B cell (primary cell): ENCODE measurements around the gene ERC1. TPM values are rescaled to one million over a fixed set of nuclear protein-coding genes. Genes with fewer than 3 reads are reported as not detected.

Experiments used
- ATAC-seq: fragments of 200-7000 bp; cut with Tn5 transposase; one replicate; pipeline ENCODE4 v1.10.0; 2021; ENCODE audit warnings: low read depth, mild to moderate bottlenecking, moderate number of reproducible peaks, moderate library complexity
- CTCF ChIA-PET: fragments of 350-600 bp; sonication (Branson Sonifier 250); formaldehyde crosslinking; loops from one replicate; lab custom pipeline; 2021; ENCODE audit warnings: antibody characterized with exemption, inconsistent platforms; lab: Charles Lee
- POLR2A ChIA-PET: fragments of 350-600 bp; sonication (Branson Sonifier 250); formaldehyde crosslinking; loops from one replicate; lab custom pipeline; 2021; ENCODE audit warnings: antibody characterized with exemption; lab: Charles Lee
- DNase-seq: peaks from one replicate; pipeline ENCODE4 v3.0.0; 2013
- H2AFZ ChIP-seq: 2 replicates; pipeline ENCODE4 v1.6.1; 2012; ENCODE audit warnings: mild to moderate bottlenecking, low read depth, low read length; ENCODE audit not compliant: insufficient read depth, poor library complexity, severe bottlenecking
- H3K27ac ChIP-seq, 2 donors: 1 replicate in 1 of 2; 2 replicates in 1 of 2; pipeline ENCODE4 v1.5.1; 2012 to 2013; ENCODE audit warnings: low read length in 2 of 2, mild to moderate bottlenecking in 2 of 2, moderate library complexity in 1 of 2
- H3K27me3 ChIP-seq, 4 experiments: fragments of 200-600 bp in 1 of 4; sonication (generic) in 1 of 4; replicated peaks in 1 of 4; 1 replicate in 2 of 4; 2 replicates in 2 of 4; pipeline versions ENCODE4 v1.6.1 to v1.7.0; 2013 to 2016; ENCODE audit warnings: low read length in 3 of 4, mild to moderate bottlenecking in 2 of 4, mixed read lengths in 1 of 4, moderate library complexity in 1 of 4; ENCODE audit not compliant: insufficient read depth in 4 of 4, control insufficient read depth in 3 of 4; ENCODE audit errors: control extremely low read depth in 1 of 4
- H3K36me3 ChIP-seq, 2 experiments: replicated peaks in 1 of 2; 1 replicate in 1 of 2; 2 replicates in 1 of 2; pipeline versions ENCODE4 v1.6.1 to v1.7.1; 2013; ENCODE audit warnings: low read length in 1 of 2; ENCODE audit not compliant: insufficient read depth in 2 of 2, control insufficient read depth in 1 of 2; ENCODE audit errors: control extremely low read depth in 1 of 2, extremely low read depth in 1 of 2
- H3K4me1 ChIP-seq, 2 donors: fragments of 200-600 bp in 1 of 2; sonication (generic) in 1 of 2; 1 replicate in 1 of 2; 2 replicates in 1 of 2; pipeline versions ENCODE4 v1.5.1 to v1.6.1; 2013 to 2017; ENCODE audit warnings: low read length in 2 of 2; ENCODE audit not compliant: control insufficient read depth in 2 of 2, insufficient read depth in 2 of 2
- H3K4me2 ChIP-seq: replicated peaks from 2 replicates; pipeline ENCODE3; 2012; ENCODE audit warnings: mild to moderate bottlenecking, low read depth, low read length; ENCODE audit not compliant: poor library complexity, severe bottlenecking
- H3K4me3 ChIP-seq, 5 experiments: fragments of 200-600 bp in 1 of 5; sonication (generic) in 1 of 5; 1 replicate in 3 of 5; 2 replicates in 2 of 5; pipeline versions ENCODE4 v1.5.1 to v1.7.0; 2011 to 2016; ENCODE audit warnings: low read length in 4 of 5, mild to moderate bottlenecking in 4 of 5, low read depth in 2 of 5, control low read depth in 1 of 5, moderate library complexity in 1 of 5; ENCODE audit not compliant: insufficient read depth in 1 of 5; ENCODE audit errors: control extremely low read depth in 1 of 5, extremely low read depth in 1 of 5
- H3K79me2 ChIP-seq: fragments of 200-600 bp; sonication (generic); one replicate; pipeline ENCODE4 v1.6.0; 2016; ENCODE audit warnings: low read length; ENCODE audit not compliant: control insufficient read depth, insufficient read depth
- H3K9ac ChIP-seq: fragments of 200-600 bp; sonication (generic); 2 replicates; pipeline ENCODE4 v1.6.1; 2017; ENCODE audit warnings: mild to moderate bottlenecking, low read length, moderate library complexity
- H3K9me3 ChIP-seq, 3 donors: one replicate each; pipeline versions ENCODE4 v1.6.1 to v1.7.1; 2013; ENCODE audit warnings: low read length in 2 of 3; ENCODE audit not compliant: control insufficient read depth in 2 of 3, insufficient read depth in 1 of 3; ENCODE audit errors: control extremely low read depth in 1 of 3
- H4K20me1 ChIP-seq: 2 replicates; pipeline ENCODE4 v1.6.0; 2012; ENCODE audit warnings: mild to moderate bottlenecking, low read length; ENCODE audit not compliant: insufficient read depth, control insufficient read depth, poor library complexity, severe bottlenecking
- H3K27ac Mint-ChIP-seq: one replicate; pipeline ENCODE4 v1.8.0; 2021; ENCODE audit warnings: mixed read lengths
- H3K27me3 Mint-ChIP-seq: one replicate; pipeline ENCODE4 v1.8.0; 2021; ENCODE audit warnings: mixed read lengths
- H3K4me1 Mint-ChIP-seq: one replicate; pipeline ENCODE4 v1.8.0; 2021; ENCODE audit warnings: mixed read lengths
- H3K4me3 Mint-ChIP-seq: one replicate; pipeline ENCODE4 v1.8.0; 2021; ENCODE audit warnings: mixed read lengths
- H3K9me3 Mint-ChIP-seq: one replicate; pipeline ENCODE4 v1.8.0; 2022; ENCODE audit warnings: mixed read lengths; ENCODE audit not compliant: insufficient read depth
- CTCF ChIP-seq: fragments of 200-600 bp; IDR thresholded peaks from one replicate; pipeline ENCODE4 v1.8.0; 2022; ENCODE audit warnings: antibody characterized with exemption, mild to moderate bottlenecking
- EZH2 ChIP-seq: IDR thresholded peaks from 2 replicates; pipeline ENCODE4 v1.6.1; 2012; ENCODE audit warnings: borderline replicate concordance, low read depth, mild to moderate bottlenecking, moderate library complexity, low read length; ENCODE audit not compliant: insufficient read depth, poor library complexity, severe bottlenecking
- WGBS: methylation state at CpG from one replicate; pipeline ENCODE4 v1.1.5; 2013; ENCODE audit warnings: missing lambda C conversion rate; ENCODE audit not compliant: insufficient coverage; 5-methylcytosine and 5-hydroxymethylcytosine counted together
- intact Hi-C: fragments of 100-400 bp; cut with micrococcal nuclease; formaldehyde crosslinking; loops from one replicate; pipeline ENCODE4 v1.10.0; 2022
- polyA plus RNA-seq: library from polyadenylated mRNA; depleted of rRNA; stranded (reverse); fragments of >200 nt; gene quantifications from 2 replicates; pipeline ENCODE4 v1.2.3, GENCODE V29; 2012
- total RNA-seq, 2 donors: library from RNA; stranded (reverse); fragments of 120-200 nt in 1 of 2; gene quantifications; 1 replicate in 1 of 2; 2 replicates in 1 of 2; pipeline versions ENCODE4 v1.2.3 to v1.2.4, GENCODE V29; 2013 to 2022

Gene ERC1
- total and polyA plus RNA-seq, 2 donors (not counting 1 experiment from before 2014, with no cell fraction given): 4.0 to 77.6 TPM

GRCh38 chr12:1346126-1346525 lies 355.1 kb downstream of the ERC1 start:
- H3K9me3 ChIP-seq: no peaks in the 10 kb centered on the region
- H2AFZ ChIP-seq: no peak overlapping the region
- H3K27ac ChIP-seq: no peak overlapping the region
- H4K20me1 ChIP-seq: no peaks in the 10 kb centered on the region
- no peak overlapping the region for H3K4me3 ChIP-seq
- POLR2A ChIA-PET: no interaction called here
- H3K4me1 ChIP-seq: no peaks in the 10 kb centered on the region
- peaks cover 3% of the 10 kb centered on the region for H3K4me1 Mint-ChIP-seq
- no peaks in the 10 kb centered on the region for H3K27me3 Mint-ChIP-seq
- no peak overlapping the region for H3K27ac Mint-ChIP-seq
- no peak overlapping the region for H3K4me3 Mint-ChIP-seq
- H3K4me2 ChIP-seq: no peak overlapping the region
- H3K9ac ChIP-seq: no peak overlapping the region
- CTCF ChIA-PET: no interaction called here
- DNase-seq (no peak), ATAC-seq (no peak)
- H3K9me3 Mint-ChIP-seq: no peaks in the 10 kb centered on the region
- H3K79me2 ChIP-seq: no peaks in the 10 kb centered on the region
- no peaks in the 10 kb centered on the region for H3K36me3 ChIP-seq
- WGBS: no CpG with 5 or more reads among the region's 1 CpG
- no peaks in the 10 kb centered on the region for H3K27me3 ChIP-seq
- intact Hi-C loops: no loop called here
- TF ChIP-seq EZH2 (no peak), CTCF (no peak)

GRCh38 chr12:1347294-1347693 lies 356.3 kb downstream of the ERC1 start:
- DNase-seq (no peak), ATAC-seq (no peak)
- Histone ChIP-seq H2AFZ (no peak overlapping the region), H4K20me1 (no peaks in the 10 kb centered on the region), H3K9me3 (no peaks in the 10 kb centered on the region), H3K9ac (no peak overlapping the region), H3K4me1 (no peaks in the 10 kb centered on the region), H3K36me3 (no peaks in the 10 kb centered on the region), H3K4me2 (no peak overlapping the region), H3K27ac (no peak overlapping the region), H3K4me3 (no peak overlapping the region), H3K27me3 (no peaks in the 10 kb centered on the region), H3K79me2 (no peaks in the 10 kb centered on the region)
- H3K4me1 Mint-ChIP-seq: peaks cover 3% of the 10 kb centered on the region
- no peak overlapping the region for H3K4me3 Mint-ChIP-seq
- CTCF ChIA-PET: no interaction called here
- no peak for TF ChIP-seq CTCF
- no peak for TF ChIP-seq EZH2
- H3K27me3 Mint-ChIP-seq: no peaks in the 10 kb centered on the region
- H3K9me3 Mint-ChIP-seq: no peaks in the 10 kb centered on the region
- intact Hi-C loops: no loop called here
- POLR2A ChIA-PET: no interaction called here
- no peak overlapping the region for H3K27ac Mint-ChIP-seq
